Astrocyte of the hippocampus (primary cell): ENCODE results near the gene GJA9.
"Not testable (repeated sequence)": the region's sequence is repeated elsewhere in the genome, so short reads cannot be mapped to it uniquely, and the experiment has no call there.

ENCODE experiments used
- DNase-seq: peaks from one replicate; pipeline ENCODE4 v3.0.0; 2011; ENCODE audit warnings: low read depth, low spot score

The GJA9 gene

GRCh38 chr1:38873027-38873969 lies 8.1 kb downstream of the GJA9 start, which contains the start of gene MYCBP:
TSS of gene MYCBP (minus strand) at chr1:38873348. CDS start at chr1:38873305, 43 bp downstream.
- DNase-seq: peak; percentile 99

GRCh38 chr1:38872401-38873026 lies 8.9 kb downstream of the GJA9 start:
- DNase-seq: peak; percentile 37

DNA sequence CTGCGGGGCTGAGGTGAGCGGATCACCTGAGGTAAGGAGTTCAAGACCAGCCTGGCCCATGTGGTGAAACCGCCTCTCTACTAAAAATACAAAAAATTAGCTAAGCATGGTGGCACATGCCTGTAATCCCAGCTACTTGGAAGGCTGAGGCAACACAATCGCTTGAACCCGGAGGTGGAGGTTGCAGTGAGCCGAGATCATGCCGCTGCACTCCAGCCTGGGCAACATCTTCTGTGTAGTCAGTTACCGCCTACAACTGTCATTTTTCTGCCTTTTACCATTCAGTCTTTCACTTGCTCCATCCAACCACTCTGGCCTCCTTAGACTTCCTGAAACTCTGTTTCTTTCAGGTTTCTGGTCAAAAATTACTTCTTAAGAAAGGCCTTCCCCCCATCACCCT lies 10.4 kb downstream of the GJA9 start:
- no peak for DNase-seq

DNA sequence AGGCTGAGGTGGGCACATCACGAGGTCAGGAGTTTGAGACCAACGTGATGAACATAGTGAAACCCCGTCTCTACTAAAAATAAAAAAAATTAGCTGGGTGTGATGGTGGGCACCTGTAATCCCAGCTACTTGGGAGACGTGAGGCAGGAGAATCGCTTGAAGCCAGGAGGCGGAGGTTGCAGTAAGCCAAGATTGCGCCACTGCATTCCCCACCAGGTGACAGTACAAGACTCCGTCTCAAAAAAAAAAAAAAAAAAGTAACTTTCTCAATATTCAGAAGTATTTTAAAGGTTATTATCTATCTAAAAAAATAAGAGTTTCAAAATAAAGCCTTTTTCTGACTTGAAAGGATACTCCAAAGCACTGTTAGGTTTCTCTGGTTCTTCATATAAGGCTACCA lies 14.2 kb downstream of the GJA9 start:
- DNase-seq: no peak

- no peak for DNase-seq
Measured at GRCh38 chr1:38865112-38865715, 16.2 kb downstream of the GJA9 start.

- no peak for DNase-seq
Measured at GRCh38 chr1:38860454-38860795, 21.0 kb downstream of the GJA9 start.

GRCh38 chr1:38859561-38860453 lies 21.6 kb downstream of the GJA9 start, which contains the start of gene RRAGC:
TSS of gene RRAGC (minus strand) at chr1:38859772. CDS start at chr1:38859646, 126 bp downstream.
- DNase-seq: peak; percentile 100

DNA sequence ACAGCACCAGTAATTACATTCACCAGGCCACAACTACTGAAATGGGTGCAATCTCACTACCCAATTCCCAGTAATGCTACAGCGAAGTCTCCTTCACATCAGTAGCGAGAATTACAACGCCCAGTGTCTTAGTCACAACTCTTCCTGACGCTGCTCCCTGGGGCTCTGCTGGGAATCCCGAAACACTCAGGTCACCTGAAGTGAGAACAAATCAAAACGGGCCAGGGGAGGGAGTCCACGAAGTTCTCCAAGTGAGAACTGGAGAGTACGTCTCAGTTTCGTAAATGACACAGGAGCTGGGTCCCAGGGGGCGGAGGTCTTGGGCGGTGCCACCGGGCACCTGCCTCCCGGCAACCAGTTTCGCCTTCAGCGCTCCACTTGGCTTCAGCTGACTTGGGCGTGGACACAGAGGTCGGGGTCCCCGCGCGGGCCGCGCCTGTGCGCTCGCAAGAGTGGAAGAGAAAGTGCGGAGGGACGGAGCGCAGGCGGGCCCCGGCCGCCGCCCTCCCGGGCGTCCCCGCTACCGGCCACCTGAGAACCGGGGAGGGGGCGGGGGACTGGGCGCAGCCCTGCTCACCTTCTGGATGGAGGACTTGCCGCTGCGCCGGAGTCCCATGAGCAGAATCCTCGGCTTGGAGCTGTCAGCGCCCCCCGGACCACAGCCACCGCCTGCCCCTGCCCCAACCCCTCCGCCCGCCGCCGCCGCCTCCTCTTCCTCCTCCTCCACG lies 22.4 kb downstream of the GJA9 start:
- peak; percentile 65 for DNase-seq

DNA sequence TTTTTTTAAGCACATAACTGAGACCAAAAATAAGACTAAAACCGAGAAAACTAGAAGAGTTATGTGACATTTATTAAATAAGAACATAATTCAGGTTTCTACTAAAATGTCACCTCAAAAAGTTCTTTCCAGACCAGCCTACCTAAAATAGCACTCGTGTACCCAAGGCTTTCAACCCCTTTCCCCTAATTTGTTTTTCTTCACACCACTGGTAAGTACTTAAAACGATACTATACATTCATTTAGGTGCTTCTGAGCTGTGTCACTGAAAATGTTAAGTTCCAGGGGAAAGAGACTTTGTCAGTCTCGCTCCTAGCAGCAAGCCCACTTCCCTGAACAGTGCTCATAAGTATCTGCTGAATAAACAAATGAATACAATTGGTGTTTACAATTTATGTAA lies 28.6 kb downstream of the GJA9 start:
- DNase-seq: no peak

GRCh38 chr1:38848071-38848470 lies 33.3 kb downstream of the GJA9 start:
- DNase-seq: no peak

DNA sequence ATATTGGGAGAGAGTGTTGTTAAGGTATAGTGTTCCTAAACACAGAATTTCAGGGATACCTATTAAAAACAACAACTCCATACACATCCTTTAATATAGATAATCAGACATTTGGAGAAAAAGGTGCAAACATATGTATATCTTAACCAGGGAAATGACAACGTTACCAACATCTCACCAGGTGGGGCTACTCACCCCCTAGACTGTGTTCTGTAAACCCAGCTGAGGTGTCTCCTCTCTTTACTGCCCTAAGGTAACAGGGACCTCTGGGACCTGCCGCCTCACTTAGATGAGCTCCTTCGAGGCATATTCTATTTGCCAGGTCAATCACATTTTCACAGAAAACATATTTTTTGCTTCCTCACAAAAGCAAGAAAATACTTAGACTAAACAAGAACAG lies 35.2 kb downstream of the GJA9 start:
- DNase-seq: no peak

- DNase-seq: not testable (repeated sequence)
Measured at GRCh38 chr1:38845088-38845487, 36.3 kb downstream of the GJA9 start.

DNA sequence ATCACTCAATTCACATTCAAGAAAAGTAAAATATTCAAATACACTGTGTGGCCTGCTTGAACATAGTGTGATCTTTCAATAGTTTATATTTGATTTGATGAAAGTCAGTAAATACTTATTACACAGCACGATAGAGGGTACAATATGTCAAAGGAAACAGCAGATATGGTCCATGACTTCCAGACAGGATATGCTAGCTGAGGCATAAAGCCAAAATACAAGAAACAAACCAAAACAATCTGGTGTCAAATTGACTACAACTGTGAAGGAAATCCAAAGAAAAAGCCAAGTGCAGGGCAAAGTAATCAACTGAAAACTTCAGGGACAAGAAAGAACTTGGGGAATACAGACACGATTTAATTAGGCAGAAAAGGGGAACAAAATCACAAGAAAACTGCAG lies 41.1 kb downstream of the GJA9 start:
- DNase-seq: no peak

- no peak for DNase-seq
Measured at GRCh38 chr1:38839363-38839762, 42.0 kb downstream of the GJA9 start.

DNA sequence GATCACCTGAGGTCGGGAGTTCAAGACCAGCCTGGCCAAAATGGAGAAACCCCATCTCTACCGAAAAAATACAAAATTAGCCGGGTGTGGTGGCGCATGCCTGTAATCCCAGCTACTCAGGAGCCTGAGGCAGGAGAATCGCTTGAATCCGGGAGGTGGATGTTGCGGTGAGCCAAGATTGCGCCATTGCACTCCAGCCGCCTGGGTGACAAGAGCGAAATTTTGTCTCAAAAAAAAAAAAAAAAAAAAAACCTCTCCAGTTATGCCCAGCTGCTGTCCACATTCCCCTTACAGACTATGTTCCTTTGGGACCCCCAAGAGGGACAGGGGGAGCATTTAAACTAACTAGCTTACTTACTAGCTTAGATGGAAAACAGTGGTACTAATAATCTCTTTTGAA lies 45.1 kb downstream of the GJA9 start:
- DNase-seq: not testable (repeated sequence)

DNA sequence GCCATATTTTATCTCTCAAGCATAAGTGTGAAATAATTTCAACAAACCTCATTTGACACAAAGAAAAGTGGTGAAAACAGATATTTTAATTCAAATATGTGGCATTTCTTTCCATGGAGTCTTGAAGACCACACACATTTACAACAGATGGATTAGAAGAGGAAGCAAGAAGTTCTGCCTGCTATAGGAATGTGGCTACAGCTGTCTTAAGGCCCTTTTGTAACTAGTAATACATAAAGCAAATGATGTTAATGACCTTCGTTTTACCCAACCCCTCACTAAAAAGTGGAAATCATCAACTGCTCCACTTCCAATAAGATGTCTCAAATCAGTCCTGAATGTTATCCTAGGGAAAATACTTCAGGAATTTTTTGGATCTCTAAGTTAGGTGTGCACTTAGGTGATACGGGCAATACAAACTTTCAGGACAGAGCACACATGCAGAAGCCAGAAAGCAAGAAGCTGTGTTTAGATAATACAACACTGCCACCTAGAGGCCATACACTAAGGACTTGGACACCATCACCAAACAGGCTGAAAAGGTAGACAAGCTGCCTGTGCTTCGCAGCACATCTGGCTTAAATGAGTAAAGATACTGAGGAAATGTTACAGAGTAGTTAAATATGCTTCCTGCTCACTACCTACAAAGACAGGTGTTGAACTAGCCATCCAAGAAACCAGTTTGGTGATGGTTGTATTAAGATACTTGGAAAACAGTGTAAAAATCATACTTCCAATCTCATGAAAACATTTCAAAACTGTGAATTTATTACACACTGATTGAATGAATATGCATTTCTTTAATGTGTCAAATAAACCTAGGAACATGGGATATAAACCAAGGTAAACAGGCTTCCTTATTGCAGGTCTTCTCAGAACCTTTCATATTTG lies 46.2 kb downstream of the GJA9 start:
- peak; percentile 91 for DNase-seq

DNA sequence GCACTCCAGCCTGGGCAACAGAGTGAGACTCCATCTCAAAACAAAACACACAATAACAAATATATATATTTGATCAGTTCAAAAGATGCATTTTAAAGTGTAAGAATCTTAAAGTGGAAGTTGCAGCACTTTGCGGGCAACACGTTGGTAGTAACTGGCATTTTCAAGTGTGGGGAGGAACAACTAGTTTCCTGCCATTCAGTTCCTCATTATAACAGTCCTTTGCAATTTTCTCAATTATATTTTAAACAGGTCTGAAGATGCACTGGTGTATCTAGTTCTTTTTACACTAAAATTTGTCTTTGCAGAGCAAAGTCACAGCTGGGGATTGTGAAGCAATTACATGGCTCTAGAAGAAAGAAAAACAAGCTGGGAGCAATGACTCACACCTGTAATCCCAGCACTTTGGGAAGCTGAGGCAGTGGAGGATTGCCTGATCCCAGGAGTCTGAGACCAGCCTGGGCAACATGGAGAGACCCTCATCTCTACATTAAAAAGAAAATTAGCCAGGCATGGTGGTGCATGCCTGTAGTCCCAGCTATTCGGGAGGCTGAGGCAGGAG lies 47.1 kb downstream of the GJA9 start:
- no peak for DNase-seq

- DNase-seq: no peak
Measured at GRCh38 chr1:38833146-38833545, 48.2 kb downstream of the GJA9 start.

DNA sequence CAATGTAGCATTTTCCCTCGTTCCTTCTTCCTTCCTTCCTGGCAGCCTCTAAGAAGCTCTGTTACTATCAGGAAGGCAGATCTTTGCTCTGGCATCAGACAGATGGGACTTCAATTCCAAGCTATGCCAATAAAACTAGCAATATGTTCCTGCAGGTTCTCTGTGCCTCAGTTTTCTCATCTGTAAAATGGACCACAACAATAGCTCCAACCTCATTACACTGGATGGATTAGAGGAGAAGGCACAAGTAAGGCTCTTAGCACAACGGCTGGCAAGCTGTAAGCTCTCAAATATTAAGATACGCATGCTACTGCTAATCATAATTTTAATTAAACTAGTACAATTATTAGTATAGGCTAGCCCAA lies 49.0 kb downstream of the GJA9 start:
- DNase-seq: no peak
